Neural cell (in vitro differentiated cells): ENCODE data around the gene PTK7. TPM values are rescaled to one million over a fixed set of nuclear protein-coding genes. Genes with fewer than 3 reads are reported as not detected.

ENCODE experiments used
- H2AFZ ChIP-seq: fragments of 200-600, 300-800 bp; sonication (generic), shearing (Covaris generic); 2 replicates; pipeline ENCODE4 v1.6.0; 2014; ENCODE audit warnings: low read depth, mild to moderate bottlenecking, antibody characterized with exemption, low read length, moderate library complexity
- H3F3A ChIP-seq: fragments of 200-600 bp; shearing (Covaris generic); 2 replicates; pipeline ENCODE4 v1.6.1; 2016; ENCODE audit warnings: mild to moderate bottlenecking, moderate library complexity, mixed read lengths, antibody characterized with exemption, low read length; ENCODE audit not compliant: insufficient read depth, poor library complexity, severe bottlenecking
- H3K27ac ChIP-seq: fragments of 200-600, 300-800 bp; sonication (generic), shearing (Covaris generic); 2 replicates; pipeline ENCODE4 v1.5.1; 2014; ENCODE audit warnings: mild to moderate bottlenecking, low read length, moderate library complexity
- H3K27me3 ChIP-seq: fragments of 300-800, 200-600 bp; sonication (generic), shearing (Covaris generic); 2 replicates; pipeline ENCODE4 v1.6.0; 2014; ENCODE audit warnings: mild to moderate bottlenecking, low read depth, low read length, moderate library complexity; ENCODE audit not compliant: insufficient read depth
- H3K36me3 ChIP-seq: fragments of 300-800, 200-600 bp; sonication (generic), shearing (Covaris generic); 2 replicates; pipeline ENCODE4 v1.5.1; 2014; ENCODE audit warnings: mild to moderate bottlenecking, antibody characterized with exemption, low read length, moderate library complexity; ENCODE audit not compliant: insufficient read depth
- H3K4me2 ChIP-seq: fragments of 300-800, 200-600 bp; sonication (generic), shearing (Covaris generic); 2 replicates; pipeline ENCODE4 v1.6.0; 2014; ENCODE audit warnings: mild to moderate bottlenecking, low read length
- H3K4me3 ChIP-seq: fragments of 300-800, 200-600 bp; sonication (generic), shearing (Covaris generic); 2 replicates; pipeline ENCODE4 v1.5.1; 2014; ENCODE audit warnings: mild to moderate bottlenecking, low read length, moderate library complexity
- H3K79me2 ChIP-seq: fragments of 200-600 bp; shearing (Covaris generic); replicated peaks from 2 replicates; pipeline ENCODE4 v1.6.0; 2014; ENCODE audit warnings: mild to moderate bottlenecking, low read length, moderate library complexity; ENCODE audit not compliant: insufficient read depth
- H3K9ac ChIP-seq: fragments of 300-800, 200-600 bp; sonication (generic), shearing (Covaris generic); 2 replicates; pipeline ENCODE4 v1.6.1; 2016; ENCODE audit warnings: mild to moderate bottlenecking, low read length, mixed read lengths
- H3K9me2 ChIP-seq: fragments of 200-600 bp; shearing (Covaris generic); 2 replicates; pipeline ENCODE4 v1.6.1; 2016; ENCODE audit warnings: mild to moderate bottlenecking, low read length, mixed read lengths; ENCODE audit not compliant: insufficient read depth
- H3K9me3 ChIP-seq: fragments of 200-600, 300-800 bp; sonication (generic), shearing (Covaris generic); 2 replicates; pipeline ENCODE4 v1.6.1; 2016; ENCODE audit warnings: mild to moderate bottlenecking, mixed run types, low read length, moderate library complexity, mixed read lengths
- H4K20me1 ChIP-seq: fragments of 200-600 bp; shearing (Covaris generic); 2 replicates; pipeline ENCODE4 v1.6.1; 2016; ENCODE audit warnings: mild to moderate bottlenecking, mixed run types; ENCODE audit not compliant: insufficient read depth
- EP300 ChIP-seq: fragments of 450-650 bp; conservative IDR thresholded peaks from 2 replicates; pipeline ENCODE4 v1.6.1; 2014; ENCODE audit warnings: antibody characterized with exemption, mild to moderate bottlenecking, moderate library complexity; ENCODE audit not compliant: poor library complexity, severe bottlenecking
- EZH2 ChIP-seq: fragments of 200-600, 300-800 bp; shearing (Covaris generic), sonication (generic); IDR thresholded peaks from 2 replicates; pipeline ENCODE4 v1.6.1; 2014; ENCODE audit warnings: antibody characterized with exemption, low read length, borderline replicate concordance, mild to moderate bottlenecking; ENCODE audit not compliant: insufficient read depth, poor library complexity, severe bottlenecking
- MXI1 ChIP-seq: fragments of 450-650 bp; conservative IDR thresholded peaks from 2 replicates; pipeline ENCODE4 v1.6.1; 2014; ENCODE audit warnings: antibody characterized with exemption, mild to moderate bottlenecking; ENCODE audit not compliant: poor library complexity, severe bottlenecking
- POLR2AphosphoS5 ChIP-seq: IDR thresholded peaks from 2 replicates; pipeline ENCODE4 v1.6.1; 2012
- RAD21 ChIP-seq: fragments of 450-650 bp; conservative IDR thresholded peaks from 2 replicates; pipeline ENCODE4 v1.6.1; 2014; ENCODE audit warnings: antibody characterized with exemption, mild to moderate bottlenecking, moderate library complexity
- SMC3 ChIP-seq: fragments of 450-650 bp; conservative IDR thresholded peaks from 2 replicates; pipeline ENCODE4 v1.6.1; 2014; ENCODE audit warnings: antibody characterized with exemption, mild to moderate bottlenecking, moderate library complexity; ENCODE audit not compliant: poor library complexity
- TAF1 ChIP-seq: IDR thresholded peaks from 2 replicates; pipeline ENCODE4 v1.6.1; 2012; ENCODE audit warnings: low read depth
- polyA plus RNA-seq: library from polyadenylated mRNA; depleted of rRNA; stranded (reverse); fragments of >200 nt; gene quantifications from 2 replicates; pipeline ENCODE4 v1.2.3, GENCODE V29; 2014
- TF ChIP-seq, protein P1 (sequence below): IDR thresholded peaks from 2 replicates; pipeline ENCODE4 v1.6.1; 2012; ENCODE audit warnings: borderline replicate concordance
- TF ChIP-seq, protein P2 (sequence below): fragments of 450-650 bp; IDR thresholded peaks from 2 replicates; pipeline ENCODE4 v1.5.1; 2014; ENCODE audit warnings: antibody characterized with exemption, mild to moderate bottlenecking, moderate library complexity; ENCODE audit not compliant: poor library complexity, severe bottlenecking

Gene PTK7
- polyA plus RNA-seq, 1 donor from 2014 or later, result 32.5 TPM

DNA sequence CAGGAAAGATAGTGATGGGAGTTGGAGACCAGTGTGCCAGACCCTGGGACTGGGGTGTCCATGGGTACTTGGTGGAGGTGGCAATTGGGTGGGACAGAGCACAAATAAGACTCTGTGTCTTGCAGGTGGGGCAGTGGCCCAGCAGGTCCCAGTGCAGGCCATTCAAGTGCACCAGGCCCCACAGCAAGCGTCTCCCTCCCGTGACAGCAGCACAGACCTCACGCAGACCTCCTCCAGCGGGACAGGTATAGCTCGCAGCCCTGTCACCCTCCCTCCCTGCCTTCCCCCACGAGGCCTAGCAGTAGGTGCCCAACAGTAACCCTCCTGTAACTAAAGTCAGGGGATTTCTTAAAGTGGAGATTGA, 100.3 kb downstream of the PTK7 start:
- Histone ChIP-seq H3K9me3 (no peaks in the 10 kb centered on the region), H4K20me1 (peaks cover 18% of the 10 kb centered on the region), H3K36me3 (no peaks in the 10 kb centered on the region), H3K9me2 (no peaks in the 10 kb centered on the region), H3K27me3 (no peaks in the 10 kb centered on the region), H3K4me3 (no peak overlapping the region), H3K27ac (no peak overlapping the region), H3K9ac (no peak overlapping the region), H3F3A (no peaks in the 10 kb centered on the region), H3K4me2 (no peak overlapping the region), H3K79me2 (peaks cover 35% of the 10 kb centered on the region), H2AFZ (no peak overlapping the region)
- TF ChIP-seq TAF1 (no peak), SMC3 (no peak), EP300 (no peak), MXI1 (no peak), EZH2 (no peak), RAD21 (no peak), POLR2AphosphoS5 (no peak)
- TF ChIP-seq, protein P1, sequence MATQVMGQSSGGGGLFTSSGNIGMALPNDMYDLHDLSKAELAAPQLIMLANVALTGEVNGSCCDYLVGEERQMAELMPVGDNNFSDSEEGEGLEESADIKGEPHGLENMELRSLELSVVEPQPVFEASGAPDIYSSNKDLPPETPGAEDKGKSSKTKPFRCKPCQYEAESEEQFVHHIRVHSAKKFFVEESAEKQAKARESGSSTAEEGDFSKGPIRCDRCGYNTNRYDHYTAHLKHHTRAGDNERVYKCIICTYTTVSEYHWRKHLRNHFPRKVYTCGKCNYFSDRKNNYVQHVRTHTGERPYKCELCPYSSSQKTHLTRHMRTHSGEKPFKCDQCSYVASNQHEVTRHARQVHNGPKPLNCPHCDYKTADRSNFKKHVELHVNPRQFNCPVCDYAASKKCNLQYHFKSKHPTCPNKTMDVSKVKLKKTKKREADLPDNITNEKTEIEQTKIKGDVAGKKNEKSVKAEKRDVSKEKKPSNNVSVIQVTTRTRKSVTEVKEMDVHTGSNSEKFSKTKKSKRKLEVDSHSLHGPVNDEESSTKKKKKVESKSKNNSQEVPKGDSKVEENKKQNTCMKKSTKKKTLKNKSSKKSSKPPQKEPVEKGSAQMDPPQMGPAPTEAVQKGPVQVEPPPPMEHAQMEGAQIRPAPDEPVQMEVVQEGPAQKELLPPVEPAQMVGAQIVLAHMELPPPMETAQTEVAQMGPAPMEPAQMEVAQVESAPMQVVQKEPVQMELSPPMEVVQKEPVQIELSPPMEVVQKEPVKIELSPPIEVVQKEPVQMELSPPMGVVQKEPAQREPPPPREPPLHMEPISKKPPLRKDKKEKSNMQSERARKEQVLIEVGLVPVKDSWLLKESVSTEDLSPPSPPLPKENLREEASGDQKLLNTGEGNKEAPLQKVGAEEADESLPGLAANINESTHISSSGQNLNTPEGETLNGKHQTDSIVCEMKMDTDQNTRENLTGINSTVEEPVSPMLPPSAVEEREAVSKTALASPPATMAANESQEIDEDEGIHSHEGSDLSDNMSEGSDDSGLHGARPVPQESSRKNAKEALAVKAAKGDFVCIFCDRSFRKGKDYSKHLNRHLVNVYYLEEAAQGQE, result no peak
- TF ChIP-seq, protein P2, sequence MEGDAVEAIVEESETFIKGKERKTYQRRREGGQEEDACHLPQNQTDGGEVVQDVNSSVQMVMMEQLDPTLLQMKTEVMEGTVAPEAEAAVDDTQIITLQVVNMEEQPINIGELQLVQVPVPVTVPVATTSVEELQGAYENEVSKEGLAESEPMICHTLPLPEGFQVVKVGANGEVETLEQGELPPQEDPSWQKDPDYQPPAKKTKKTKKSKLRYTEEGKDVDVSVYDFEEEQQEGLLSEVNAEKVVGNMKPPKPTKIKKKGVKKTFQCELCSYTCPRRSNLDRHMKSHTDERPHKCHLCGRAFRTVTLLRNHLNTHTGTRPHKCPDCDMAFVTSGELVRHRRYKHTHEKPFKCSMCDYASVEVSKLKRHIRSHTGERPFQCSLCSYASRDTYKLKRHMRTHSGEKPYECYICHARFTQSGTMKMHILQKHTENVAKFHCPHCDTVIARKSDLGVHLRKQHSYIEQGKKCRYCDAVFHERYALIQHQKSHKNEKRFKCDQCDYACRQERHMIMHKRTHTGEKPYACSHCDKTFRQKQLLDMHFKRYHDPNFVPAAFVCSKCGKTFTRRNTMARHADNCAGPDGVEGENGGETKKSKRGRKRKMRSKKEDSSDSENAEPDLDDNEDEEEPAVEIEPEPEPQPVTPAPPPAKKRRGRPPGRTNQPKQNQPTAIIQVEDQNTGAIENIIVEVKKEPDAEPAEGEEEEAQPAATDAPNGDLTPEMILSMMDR, result no peak

DNA sequence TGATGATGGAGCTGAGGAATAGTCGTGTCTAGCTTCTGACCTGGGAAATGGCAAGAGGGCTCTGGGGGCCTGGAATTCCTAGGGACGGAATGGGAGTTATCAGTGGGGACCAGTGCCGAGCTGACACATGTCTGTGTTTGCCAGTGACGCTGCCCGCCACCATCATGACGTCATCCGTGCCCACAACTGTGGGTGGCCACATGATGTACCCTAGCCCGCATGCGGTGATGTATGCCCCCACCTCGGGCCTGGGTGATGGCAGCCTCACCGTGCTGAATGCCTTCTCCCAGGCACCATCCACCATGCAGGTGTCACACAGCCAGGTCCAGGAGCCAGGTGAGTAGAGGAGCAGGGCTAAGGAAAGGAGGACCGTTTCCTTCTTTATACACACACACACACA, 102.0 kb downstream of the PTK7 start:
- Histone ChIP-seq H3K9ac (no peak overlapping the region), H2AFZ (no peak overlapping the region), H3K4me2 (no peak overlapping the region), H4K20me1 (peaks cover 9% of the 10 kb centered on the region), H3K4me3 (no peak overlapping the region), H3F3A (no peaks in the 10 kb centered on the region), H3K9me3 (no peaks in the 10 kb centered on the region), H3K36me3 (no peaks in the 10 kb centered on the region), H3K27ac (no peak overlapping the region), H3K27me3 (no peaks in the 10 kb centered on the region), H3K9me2 (no peaks in the 10 kb centered on the region), H3K79me2 (peaks cover 22% of the 10 kb centered on the region)
- TF ChIP-seq MXI1 (no peak), SMC3 (no peak), POLR2AphosphoS5 (no peak), RAD21 (no peak), EP300 (no peak), EZH2 (no peak), TAF1 (no peak)
- TF ChIP-seq, protein P1, result no peak
- TF ChIP-seq, protein P2, result no peak
